Medulla oblongata (tissue), 1 donor: ENCODE data around the gene GRIK4.
A peak's percentile ranks its signal among the peaks of the same experiment; 100 is the strongest.

Experiments used
- DNase-seq: peaks from one replicate; pipeline ENCODE4 v3.0.0-alpha.2; 2015; ENCODE audit errors: extremely low spot score

GRIK4 gene

DNA sequence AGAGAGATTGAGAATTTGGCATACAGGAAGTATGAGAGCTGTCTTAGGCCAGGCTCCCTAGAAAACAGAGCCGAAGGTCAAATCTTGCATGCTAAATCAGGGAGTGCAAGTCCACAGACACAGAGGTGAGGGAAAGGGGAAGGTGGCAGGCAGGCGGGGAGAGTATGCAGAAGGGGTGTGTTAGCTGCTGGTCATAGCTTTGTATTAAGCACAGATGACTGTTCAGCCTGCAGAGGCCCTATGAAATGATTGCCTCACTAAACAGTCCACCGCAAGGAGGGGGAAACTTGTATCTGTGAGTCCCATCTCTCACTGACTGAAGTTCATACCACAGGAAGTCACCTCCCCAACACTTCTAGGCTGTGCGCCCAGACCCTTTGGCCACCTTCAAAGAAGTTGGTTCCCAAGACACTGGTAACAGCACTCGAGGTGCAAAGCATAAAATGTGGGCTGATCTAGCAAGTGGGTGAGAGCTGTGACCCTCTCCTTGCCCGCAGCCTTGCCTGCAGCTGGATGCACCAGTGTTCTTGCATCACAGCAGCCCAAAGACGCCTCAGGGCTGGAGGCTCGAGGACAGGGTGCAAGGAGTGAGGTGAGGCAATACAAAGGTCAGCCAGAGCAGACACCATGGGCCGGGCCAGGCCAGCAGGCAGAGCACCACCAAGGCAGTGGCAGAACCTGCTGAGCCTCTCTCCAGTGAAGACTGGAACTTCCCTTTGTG lies 397.1 kb downstream of the GRIK4 start:
- peak; percentile 36 for DNase-seq

DNA sequence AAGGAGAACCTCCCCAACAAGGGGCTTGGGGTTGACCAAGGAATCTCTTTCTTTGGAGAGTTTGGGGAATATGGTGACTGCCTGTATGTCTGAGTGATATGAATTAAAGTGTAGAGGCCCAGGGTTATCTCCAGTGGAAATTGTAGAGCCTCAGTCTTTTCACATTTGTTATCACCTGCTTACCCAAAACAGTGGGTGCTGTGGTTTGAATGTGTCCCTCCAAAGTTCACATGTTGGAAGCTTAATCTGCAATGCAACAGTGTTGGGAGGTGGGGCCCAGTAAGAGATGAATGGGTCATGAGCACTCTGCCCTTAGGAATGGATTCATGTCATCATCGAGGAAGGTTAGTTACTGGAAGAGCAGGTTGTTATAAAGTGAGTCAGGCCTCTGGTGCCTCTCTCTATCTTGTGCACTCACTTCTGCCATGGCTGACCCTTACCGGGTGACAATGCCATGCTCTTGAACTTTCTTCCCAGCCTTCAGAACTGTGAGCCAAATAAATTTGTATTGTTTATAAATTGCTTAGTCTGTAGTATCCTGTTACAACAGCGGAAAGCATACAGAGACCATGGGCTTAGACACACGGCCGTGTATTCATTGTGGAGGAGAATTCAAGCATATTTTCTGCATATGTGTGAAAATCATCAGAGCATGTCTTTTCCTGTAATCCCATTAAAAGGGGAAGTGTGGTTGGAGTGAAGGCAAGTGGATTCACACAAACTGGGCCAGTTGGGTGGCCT lies 398.3 kb downstream of the GRIK4 start:
- no peak for DNase-seq

DNA sequence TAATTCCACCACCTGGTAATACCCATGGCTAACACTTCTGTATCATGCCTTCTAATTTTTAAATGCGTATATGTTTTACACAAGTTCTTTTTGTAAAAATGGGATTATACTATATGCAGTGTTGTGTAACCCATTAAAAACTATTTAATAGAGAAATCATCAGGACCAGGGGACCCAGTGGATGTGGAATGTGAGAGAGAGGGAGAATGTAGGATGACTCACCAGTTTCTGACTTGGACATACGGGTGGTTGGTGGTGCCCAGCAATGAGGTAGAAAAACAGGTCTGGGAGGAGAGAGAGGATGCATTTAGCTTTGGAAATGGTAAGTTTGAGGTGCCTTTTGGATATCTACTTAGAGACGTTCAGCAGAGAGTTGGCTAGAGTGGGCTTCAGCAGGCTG lies 400.4 kb downstream of the GRIK4 start:
- DNase-seq, result no peak

DNA sequence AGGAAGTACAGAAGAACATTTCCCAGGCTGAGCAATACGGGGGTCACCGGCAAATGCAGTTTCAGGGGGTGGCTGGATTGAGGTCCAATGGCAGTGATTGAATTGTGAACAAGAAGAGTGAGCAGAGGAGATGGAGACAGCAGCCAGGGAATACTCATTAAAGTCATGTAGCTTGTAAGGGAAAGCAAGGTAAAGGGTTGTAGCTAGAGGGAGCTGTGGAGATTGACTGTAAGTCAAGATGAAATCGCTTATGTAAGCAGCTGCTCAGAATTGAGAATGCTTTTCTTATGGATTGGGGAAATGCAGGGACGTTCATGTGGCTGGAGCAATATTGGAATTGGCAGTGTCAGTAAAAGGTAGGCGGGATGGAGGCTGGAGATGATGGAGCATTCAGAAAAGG lies 401.0 kb downstream of the GRIK4 start:
- peak; percentile 51 for DNase-seq

DNA sequence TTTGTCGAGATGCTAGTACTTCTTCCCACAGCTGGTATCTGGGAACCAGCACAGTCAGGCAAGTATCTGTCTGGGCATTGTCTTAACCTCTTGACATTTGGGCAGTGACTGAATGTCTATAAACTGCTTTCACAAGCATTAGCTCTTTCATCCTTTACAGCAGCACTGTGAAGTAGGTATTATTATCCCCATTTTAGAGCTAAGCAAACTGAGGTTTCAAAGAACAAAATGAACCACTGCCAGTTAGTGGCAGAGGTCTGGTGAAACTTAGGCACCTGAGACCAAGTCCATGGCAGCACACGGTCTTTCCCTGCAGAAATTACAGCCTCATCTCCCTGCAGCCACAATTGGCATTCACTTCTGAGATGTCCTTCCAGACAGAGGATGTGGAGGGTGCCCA lies 401.4 kb downstream of the GRIK4 start:
- no peak for DNase-seq

DNA sequence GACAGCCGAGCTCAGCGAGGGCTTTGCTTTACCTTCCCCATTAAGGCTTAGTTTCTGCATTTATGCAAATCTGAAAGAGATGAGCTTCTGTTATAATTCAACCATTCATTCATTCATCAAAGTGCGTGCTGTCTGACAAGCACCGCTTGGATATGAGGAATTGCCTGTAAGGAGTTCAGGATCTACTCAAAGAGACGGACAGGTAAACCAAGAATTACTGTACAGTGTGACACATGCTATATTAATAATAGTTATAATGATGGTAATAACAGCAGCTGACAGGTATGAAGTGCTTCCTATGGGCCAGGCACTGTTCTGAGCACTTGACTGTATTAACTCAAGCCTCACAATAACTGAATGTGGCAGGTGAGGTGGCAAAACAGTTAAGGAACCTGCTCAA lies 402.5 kb downstream of the GRIK4 start:
- DNase-seq, result no peak

DNA sequence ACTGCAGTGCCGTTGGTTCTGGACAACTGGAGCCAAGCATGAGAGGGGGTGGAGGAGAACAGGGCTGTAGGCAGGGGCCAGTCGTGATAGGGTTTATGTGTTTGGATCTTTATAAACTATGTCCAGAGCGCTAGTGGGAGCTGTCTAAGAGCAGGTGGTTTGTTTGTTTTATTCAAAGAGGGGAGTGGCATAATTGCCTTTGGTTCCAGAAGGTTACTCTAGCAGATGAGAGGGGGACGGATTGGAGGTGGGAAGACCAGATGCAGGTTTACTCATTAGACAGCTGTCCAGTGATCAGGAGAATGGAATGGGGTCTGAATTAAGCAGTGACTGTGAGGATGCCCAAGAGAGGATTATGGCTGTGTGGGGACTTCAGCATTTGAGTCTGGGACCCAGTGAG lies 403.1 kb downstream of the GRIK4 start:
- no peak for DNase-seq

DNA sequence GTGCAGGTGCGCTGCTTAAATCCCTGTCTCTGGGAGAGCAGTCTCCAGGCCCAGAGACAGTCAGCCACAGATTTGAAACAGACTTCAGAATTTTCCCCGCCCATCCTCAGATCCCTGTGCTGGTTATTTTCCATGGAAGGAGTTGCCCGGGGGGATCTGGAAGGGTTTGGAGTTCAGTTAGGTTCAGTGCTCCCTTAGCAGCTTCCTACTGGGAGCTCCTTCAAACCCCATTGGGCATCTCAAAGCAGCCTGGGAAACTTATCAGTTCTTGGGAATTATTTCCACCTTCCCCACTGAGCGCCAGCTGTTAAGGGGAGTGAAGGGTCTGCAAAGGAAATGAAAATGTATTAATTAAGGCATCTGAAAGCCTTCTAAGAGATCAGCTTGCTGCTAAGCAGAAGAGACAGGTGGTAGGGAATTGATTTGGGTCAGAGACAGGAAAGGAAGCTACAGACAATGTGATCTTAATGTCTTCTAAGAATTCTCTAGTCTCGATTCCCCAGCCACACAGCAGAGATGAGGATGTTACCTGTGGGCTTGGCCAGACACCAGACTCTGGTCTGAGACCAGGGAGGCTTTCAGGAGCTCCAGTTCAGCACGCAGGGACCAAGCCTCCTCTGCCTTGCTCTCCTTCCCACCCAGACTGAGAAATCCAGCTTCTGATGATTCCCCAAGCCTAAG lies 406.2 kb downstream of the GRIK4 start:
- no peak for DNase-seq

DNA sequence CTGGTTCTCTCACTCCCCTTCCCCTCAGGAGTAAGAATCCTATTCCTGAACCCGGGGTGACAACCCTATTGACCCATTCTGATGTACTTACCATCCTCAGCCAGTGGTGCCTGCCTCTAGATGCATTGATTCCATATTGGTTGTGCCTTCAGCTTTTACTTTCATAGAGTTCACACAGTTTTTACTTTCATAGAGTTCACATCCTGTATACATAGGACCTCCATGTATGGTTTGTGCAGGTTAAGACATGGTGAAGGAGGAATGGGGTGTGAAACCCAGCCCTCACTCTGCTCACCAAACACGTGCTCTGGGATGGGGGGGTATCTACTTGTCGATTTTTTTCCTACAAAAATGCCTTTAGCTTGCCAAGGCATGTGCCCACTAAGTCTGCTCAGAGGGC lies 406.7 kb downstream of the GRIK4 start:
- no peak for DNase-seq

DNA sequence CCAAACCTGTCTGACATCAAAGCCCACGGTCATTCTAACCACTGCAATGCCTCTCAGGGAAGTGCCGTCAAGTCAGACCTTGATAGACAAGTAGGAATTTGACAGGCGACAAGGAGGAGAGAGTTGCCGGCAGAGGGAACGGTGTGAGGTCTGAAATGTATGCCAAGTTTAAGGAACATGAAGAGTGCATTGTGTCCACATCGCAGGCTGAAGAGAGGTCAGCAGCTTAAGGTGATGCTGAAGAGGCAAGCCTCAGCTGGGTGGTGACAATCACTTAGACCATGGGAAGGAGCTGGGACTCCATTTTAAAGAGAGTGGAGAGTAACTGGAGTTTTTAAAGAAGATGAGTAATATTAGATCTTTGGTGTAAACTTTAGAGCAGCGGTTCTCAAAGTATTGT lies 407.5 kb downstream of the GRIK4 start:
- no peak for DNase-seq

DNA sequence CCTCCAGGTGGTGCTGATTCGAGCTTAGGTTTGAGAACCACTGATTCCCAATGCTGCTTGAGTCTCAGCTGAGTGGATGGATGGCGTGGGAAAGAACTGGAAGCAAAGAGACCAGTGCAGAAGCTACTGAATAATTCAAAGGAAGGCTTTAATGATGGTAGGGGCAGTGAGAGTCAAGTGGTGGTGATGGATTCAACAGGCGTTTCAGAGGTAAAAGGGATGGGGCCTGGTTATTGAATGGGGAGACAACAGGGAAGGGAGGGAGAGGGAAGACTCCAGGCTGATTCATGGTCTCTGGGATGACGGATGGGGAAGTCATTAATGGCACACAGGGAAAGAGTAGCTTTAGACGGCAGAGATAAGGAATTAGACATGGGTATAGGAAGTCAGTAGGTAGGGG lies 408.0 kb downstream of the GRIK4 start:
- DNase-seq, result no peak

DNA sequence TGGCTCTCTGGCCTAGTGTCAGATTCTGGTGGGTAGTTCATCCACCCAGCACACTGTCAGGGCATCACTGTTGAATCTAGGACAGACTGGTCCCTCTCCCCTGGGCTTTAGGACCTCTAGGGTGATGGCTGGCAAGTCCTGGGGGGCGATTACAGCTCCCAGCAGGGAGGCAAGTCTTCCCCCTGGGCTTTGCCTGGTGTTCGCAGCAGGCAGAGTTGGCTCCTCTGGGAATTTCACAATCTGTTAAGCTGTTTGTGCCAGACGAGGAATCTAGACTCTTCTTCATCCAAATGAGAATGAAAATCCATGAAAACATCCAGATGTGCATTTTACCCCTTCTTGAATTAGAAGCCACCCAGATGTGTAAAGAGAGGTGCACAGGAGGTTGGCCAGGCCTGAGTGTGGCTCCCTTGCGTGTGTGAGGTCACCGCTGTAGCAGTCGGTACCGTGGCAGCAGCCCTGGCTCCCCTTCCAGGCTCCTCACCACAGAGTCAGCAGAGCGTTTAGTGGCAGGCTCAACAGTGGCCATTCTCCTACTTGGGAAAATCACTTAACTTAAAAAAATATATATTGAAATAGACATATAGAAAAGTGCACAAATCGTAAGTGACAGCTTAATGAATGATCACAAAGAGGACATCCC lies 412.4 kb downstream of the GRIK4 start:
- DNase-seq, result no peak

DNA sequence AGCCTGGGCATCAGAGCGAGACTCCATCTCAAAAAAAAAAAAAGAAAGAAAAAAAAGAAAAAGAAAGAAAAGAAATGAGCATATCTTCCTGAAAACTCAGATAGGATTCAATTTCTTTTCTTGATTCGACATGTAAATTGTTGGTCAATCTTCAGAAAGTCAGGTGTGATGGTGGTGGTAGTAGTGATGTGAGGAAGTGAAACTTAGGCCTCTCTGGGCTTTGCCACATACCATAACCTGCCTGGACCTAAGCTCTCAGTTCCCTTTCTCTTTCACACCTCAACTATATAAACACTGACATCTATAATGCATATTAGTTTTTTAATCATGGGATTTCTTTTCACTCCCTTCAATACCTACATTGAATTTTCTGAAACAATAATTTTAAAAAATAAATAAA lies 414.4 kb downstream of the GRIK4 start:
- DNase-seq, result no peak

DNA sequence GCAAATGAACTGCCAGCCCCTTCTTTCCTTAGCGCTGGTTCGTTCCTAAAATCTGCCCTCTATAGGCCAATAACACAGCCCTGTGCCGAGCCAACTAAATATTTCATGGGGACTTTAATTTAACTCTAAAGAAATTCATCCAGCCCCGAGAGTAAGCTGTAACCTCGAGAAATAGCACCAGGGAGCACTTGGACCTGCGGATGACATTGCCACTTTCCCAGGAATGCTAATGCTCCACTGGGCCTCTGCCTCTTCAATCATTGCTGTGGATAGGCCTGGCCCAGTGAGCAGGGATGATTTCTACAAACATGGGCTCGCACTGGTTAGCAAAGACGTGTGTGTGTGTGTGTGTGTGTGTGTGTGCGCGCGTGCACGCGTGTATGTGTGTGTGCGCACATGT lies 417.1 kb downstream of the GRIK4 start:
- DNase-seq, result no peak

DNA sequence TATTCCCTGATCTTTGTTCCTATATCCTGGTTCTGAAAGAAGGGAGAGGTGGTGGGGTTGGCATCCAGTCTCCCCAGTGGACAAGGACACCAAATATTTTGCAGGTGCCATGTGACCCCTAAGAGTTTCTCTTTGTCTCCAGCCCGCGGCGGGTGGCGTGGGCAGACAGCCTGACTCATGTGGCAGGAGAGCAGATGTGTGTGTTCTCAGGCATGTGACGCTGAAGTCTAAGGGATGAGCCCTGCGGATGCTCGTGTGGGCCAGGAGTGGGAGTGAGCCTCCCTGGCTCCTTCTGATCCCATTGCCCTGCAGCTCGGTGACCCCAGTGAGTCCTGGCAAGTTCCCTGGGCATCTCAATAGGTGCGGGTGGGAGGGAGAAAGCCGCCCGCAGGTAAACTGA lies 417.5 kb downstream of the GRIK4 start:
- DNase-seq, result no peak

DNA sequence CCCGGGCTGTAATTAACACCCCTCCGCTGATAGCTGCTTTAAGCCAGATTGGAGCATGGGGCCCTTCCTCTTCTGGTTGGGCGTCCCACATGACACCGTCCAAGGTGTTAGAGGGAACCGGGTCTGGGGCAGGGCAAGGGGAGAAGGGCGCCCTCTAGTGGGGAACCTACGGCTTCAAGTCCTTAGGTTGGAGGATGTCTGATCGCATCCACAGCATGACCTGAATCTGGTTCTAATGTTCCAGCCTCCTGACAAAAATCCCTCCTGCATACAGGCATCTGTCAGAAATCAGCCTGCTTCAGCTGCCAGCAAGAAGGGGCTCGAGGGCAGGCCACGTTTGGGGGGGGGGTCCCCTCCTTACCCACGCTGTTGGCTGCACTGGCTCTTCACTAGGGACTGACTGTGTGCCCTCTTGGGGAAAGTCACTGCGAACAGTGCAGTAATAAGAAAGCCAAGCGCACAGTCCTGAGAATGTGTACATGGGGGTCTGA lies 418.2 kb downstream of the GRIK4 start:
- peak; percentile 51 for DNase-seq

DNA sequence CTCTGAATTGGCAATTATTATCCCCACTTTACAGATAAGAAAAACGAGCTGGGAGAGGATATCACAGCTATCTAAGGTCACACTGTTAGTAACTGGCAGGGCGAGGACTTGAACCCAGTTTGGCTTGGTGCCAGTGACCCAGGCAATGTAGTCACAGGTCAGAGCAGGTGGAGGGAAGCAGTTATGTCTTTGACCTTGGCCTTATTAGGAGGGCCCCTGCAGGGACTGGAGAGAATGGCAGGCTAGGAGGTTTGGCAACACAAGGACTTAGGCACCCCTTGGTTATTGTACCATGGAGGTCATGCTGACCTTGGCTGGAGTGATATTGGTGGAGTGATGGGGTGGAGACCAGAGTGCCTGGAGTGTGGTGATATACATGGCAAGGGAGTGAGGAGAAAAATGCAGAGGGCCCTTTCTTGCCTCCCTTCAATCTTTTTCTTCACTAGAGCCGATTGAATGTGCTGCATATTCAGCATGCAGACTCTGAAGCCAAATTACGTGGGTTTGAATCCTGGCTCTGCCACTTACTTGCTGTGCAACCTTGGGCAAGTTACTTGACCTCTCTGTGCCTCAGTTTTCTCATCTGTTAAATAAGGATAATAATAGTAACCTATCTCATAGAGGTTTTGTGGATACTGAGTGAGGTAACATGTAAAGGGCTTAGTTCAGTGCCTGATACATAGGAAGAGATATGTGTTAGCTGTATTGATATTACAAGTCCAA lies 419.7 kb downstream of the GRIK4 start:
- no peak for DNase-seq

DNA sequence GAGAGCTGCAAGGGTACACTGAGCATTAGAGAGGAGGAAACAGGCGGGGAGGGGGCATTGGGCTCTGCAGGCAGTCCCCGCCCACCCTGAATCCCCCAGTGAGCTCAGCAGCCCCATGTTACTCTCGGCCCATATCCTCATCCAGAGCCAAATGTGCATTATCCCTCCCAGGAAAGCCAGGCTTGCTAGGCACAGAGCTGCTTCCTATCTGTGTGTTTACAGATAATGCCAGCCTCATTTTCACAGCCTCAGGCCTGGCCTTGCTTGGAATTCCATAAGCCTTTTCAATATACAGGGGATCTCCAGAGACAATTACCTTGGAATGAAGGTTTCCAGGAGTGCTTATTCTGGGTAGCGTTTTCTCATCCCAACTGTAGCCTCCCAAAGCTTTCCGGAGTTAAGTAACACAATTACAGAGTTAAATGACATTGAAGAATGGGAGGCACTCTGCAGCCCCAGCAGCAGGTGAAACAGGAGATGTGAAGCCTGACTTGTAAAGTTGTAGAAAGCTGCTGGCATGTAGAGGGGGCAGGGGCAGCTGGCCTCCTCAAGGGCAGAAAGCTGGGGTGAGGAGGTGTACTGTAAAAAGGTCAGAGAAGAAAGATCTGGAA lies 420.9 kb downstream of the GRIK4 start:
- DNase-seq, result no peak

DNA sequence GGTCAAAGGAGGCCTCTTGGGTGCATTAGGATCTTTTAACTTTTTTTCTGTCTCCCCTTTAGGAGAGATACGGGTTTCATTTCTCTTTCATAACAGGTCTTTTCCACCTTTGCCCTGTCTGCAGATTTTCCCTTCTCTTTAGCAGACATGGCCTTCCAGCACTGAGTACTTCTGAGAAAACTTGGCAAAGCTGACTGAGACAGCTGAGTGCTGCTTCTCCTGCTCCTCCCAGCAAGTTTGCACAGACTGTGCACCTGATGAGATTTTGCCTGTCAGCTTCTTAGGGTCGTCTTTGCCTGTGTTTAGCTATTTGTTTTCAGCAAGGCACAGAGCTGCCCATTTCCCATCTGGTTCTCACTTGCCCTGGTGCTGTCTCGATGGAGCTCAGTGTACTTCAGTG lies 424.8 kb downstream of the GRIK4 start:
- DNase-seq, result no peak

DNA sequence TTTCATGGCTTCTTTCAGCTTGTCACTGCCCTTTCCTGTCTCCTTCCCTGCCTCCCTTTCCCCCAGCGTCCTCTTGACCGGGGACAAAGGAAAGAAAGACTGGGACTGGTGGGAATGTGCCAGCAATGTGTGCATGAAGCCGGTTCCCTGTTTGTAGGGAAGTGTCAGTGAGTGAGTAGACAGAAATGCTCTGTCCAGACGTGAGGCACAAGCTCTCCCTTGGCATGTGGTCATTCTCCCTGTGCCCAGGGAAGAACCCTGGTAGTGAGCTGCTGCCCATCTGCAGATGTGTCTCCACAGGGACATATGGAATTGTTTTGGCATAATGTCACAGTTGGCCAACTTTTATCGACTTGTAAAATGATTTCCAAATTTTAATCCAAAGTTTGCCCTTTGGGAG lies 426.0 kb downstream of the GRIK4 start:
- no peak for DNase-seq

DNA sequence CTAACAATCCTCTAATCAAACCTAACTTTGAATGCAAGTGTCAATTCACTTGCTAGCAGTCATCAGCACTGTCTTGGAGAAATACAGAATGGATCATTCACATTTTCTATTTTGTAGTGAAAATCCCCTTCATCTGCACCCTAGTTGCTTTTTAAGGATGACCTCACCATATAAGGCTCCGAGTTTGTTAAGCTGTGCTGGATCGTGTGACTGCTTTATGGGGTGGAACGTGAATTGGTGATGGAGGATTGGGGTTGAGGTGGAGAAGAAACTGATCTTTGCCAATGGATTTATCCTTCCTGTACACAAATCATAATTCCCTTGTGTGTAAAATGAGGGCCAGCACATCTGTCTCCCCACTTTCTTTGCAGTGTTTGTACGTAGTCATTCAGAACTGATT lies 426.7 kb downstream of the GRIK4 start:
- no peak for DNase-seq
